Fibroblast of lung (primary cell): ENCODE measurements around the gene SDF2L1. TPM values are rescaled to one million over a fixed set of nuclear protein-coding genes. Genes with fewer than 3 reads are reported as not detected.

ENCODE experiments used
- DNase-seq, 2 donors: peaks; one replicate each; pipeline versions ENCODE4 v3.0.0 to v3.0.0-alpha.2; 2010; ENCODE audit warnings: low read depth in 2 of 2
- H2AFZ ChIP-seq: 2 replicates; pipeline ENCODE4 v1.5.1; 2012; ENCODE audit warnings: low read length, control low read depth, inconsistent platforms
- H3K27ac ChIP-seq: 2 replicates; pipeline ENCODE4 v1.5.1; 2011; ENCODE audit warnings: low read length, control low read depth; ENCODE audit not compliant: insufficient read depth
- H3K27me3 ChIP-seq: 2 replicates; pipeline ENCODE4 v1.5.1; 2011; ENCODE audit warnings: mild to moderate bottlenecking, low read length; ENCODE audit not compliant: control insufficient read depth, insufficient read depth
- H3K36me3 ChIP-seq: 2 replicates; pipeline ENCODE4 v1.5.1; 2011; ENCODE audit warnings: low read length; ENCODE audit not compliant: control insufficient read depth, insufficient read depth
- H3K4me1 ChIP-seq: 2 replicates; pipeline ENCODE4 v1.5.1; 2011; ENCODE audit warnings: low read length; ENCODE audit not compliant: control insufficient read depth, insufficient read depth; ENCODE audit errors: extremely low read depth
- H3K4me2 ChIP-seq: 2 replicates; pipeline ENCODE4 v1.5.1; 2011; ENCODE audit warnings: low read length, control low read depth; ENCODE audit not compliant: insufficient read depth; ENCODE audit errors: extremely low read depth
- H3K4me3 ChIP-seq, 4 experiments: fragments of 200-600 bp in 1 of 4; sonication (generic) in 1 of 4; replicated peaks in 1 of 4; 2 replicates each; pipeline ENCODE4 v1.5.1; 2011 to 2016; ENCODE audit warnings: low read length in 4 of 4, low read depth in 3 of 4, mild to moderate bottlenecking in 3 of 4, control low read depth in 2 of 4, inconsistent platforms in 1 of 4, mixed read lengths in 1 of 4; ENCODE audit not compliant: insufficient read depth in 1 of 4; ENCODE audit errors: control extremely low read depth in 1 of 4
- H3K79me2 ChIP-seq: 2 replicates; pipeline ENCODE4 v1.5.1; 2012; ENCODE audit warnings: mild to moderate bottlenecking, low read length, inconsistent platforms; ENCODE audit not compliant: control insufficient read depth, insufficient read depth
- H3K9ac ChIP-seq: 2 replicates; pipeline ENCODE4 v1.5.1; 2011; ENCODE audit warnings: mild to moderate bottlenecking, low read length, control low read depth; ENCODE audit not compliant: insufficient read depth
- H3K9me3 ChIP-seq: 2 replicates; pipeline ENCODE4 v1.5.1; 2012; ENCODE audit warnings: low read depth, low read length; ENCODE audit not compliant: control insufficient read depth, insufficient read depth
- H4K20me1 ChIP-seq: 2 replicates; pipeline ENCODE4 v1.5.1; 2011; ENCODE audit warnings: low read length; ENCODE audit not compliant: control insufficient read depth, insufficient read depth; ENCODE audit errors: extremely low read depth
- CTCF ChIP-seq, 2 donors: IDR thresholded peaks in 1 of 2; conservative IDR thresholded peaks in 1 of 2; 1 replicate in 1 of 2; 2 replicates in 1 of 2; pipeline ENCODE4 v1.5.1; 2011 to 2012; ENCODE audit warnings: low read length in 2 of 2, control low read depth in 1 of 2, inconsistent platforms in 1 of 2, low read depth in 1 of 2, mild to moderate bottlenecking in 1 of 2
- EZH2 ChIP-seq: IDR thresholded peaks from 2 replicates; pipeline ENCODE4 v1.5.1; 2012; ENCODE audit warnings: low read length, control low read depth, mild to moderate bottlenecking; ENCODE audit errors: missing control alignments
- polyA plus RNA-seq, 2 donors: library from polyadenylated mRNA; depleted of rRNA in 1 of 2; stranded (reverse) in 1 of 2; unstranded in 1 of 2; fragments of >200 nt; gene quantifications; 2 replicates each; pipeline ENCODE4 v1.2.1, GENCODE V29; 2011 to 2012; ENCODE audit warnings: missing spikeins in 1 of 2
- total RNA-seq: library from RNA; depleted of rRNA; stranded (reverse); fragments of >200 nt; gene quantifications from 2 replicates; pipeline ENCODE4 v1.2.1, GENCODE V29; 2014

Gene SDF2L1
- total and polyA plus RNA-seq, 2 donors (not counting 1 experiment from before 2014, with no cell fraction given): 12.0 to 13.2 TPM

DNA sequence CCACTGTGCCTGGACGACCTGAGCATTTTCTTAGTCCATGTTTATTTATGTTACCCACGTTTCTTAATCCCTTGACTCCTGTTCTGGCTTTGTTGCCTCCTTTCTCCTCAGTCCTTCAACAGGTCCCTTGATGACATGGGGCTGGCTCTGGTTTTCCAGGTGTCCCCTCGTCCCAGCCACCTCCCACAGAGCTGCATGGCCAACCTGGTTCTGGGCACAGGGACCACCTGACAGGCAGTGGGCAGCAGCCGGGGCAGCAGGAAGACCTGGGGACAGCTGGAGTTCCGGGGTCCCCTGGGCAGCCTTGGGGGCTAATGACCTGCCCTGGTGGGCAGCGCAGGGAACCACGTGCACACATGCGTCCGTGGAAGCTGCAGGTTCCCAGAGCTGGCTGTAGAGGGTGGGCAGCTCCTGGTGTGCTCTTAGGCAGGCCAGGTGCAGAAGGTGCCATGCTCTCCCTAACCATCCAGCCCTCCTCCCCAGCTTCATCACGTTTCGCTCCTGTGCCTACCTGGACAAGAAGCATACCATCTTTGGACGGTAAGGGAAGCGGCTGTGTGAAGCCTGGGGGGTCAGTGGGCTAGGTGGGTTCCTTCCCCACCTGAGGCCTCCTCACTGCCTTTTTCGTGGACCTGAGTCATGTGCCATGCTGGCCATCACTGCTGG is 51.4 kb downstream of the SDF2L1 start:
- Histone ChIP-seq H3K27ac (no peak overlapping the region), H4K20me1 (no peaks in the 10 kb centered on the region), H3K4me1 (peaks cover 6% of the 10 kb centered on the region), H3K9me3 (no peaks in the 10 kb centered on the region), H3K27me3 (no peaks in the 10 kb centered on the region), H3K36me3 (peaks cover 23% of the 10 kb centered on the region), H3K4me2 (no peak overlapping the region), H3K9ac (no peak overlapping the region), H3K4me3 (no peak overlapping the region), H2AFZ (no peak overlapping the region), H3K79me2 (no peaks in the 10 kb centered on the region)
- TF ChIP-seq EZH2 (no peak), CTCF (conservative IDR thresholded peaks at IDR 0.05 in 1 of 2, IDR thresholded peaks at IDR 0.05 in 1 of 2; ENCODE audit: low read depth in 1 of 2, low read length in 2 of 2) (no peak)
- DNase-seq: no peak

Other genes starting within 250 kb of the SDF2L1 start
- gene HIC2, start 224.9 kb upstream of the SDF2L1 start, total RNA-seq: 1.8 and 2.3 TPM in 2 replicates
- gene HIC2, start 224.9 kb upstream of the SDF2L1 start, polyA plus RNA-seq: 0.70 and 0.78 TPM in 2 replicates
- gene TMEM191C, start 174.9 kb upstream of the SDF2L1 start, total RNA-seq: 0.51 and 2.6 TPM in 2 replicates
- 0.36 and 1.9 TPM in 2 replicates for gene TMEM191C, start 174.9 kb upstream of the SDF2L1 start, polyA plus RNA-seq
- gene RIMBP3C, start 90.8 kb upstream of the SDF2L1 start, total RNA-seq: under 0.01 and 0.50 TPM in 2 replicates
- gene RIMBP3C, start 90.8 kb upstream of the SDF2L1 start, polyA plus RNA-seq: 0.02 and 0.03 TPM in 2 replicates
- gene UBE2L3, start 74.6 kb upstream of the SDF2L1 start, total RNA-seq: 19.8 and 23.8 TPM in 2 replicates
- gene UBE2L3, start 74.6 kb upstream of the SDF2L1 start, polyA plus RNA-seq: 82.4 and 109 TPM in 2 replicates
- 7.4 and 10.4 TPM in 2 replicates for gene YDJC, start 12.3 kb upstream of the SDF2L1 start, total RNA-seq
- gene YDJC, start 12.3 kb upstream of the SDF2L1 start, polyA plus RNA-seq: 4.7 and 5.7 TPM in 2 replicates
- gene CCDC116, start 9.5 kb upstream of the SDF2L1 start, total RNA-seq: under 0.01 and 0.17 TPM in 2 replicates
- gene CCDC116, start 9.5 kb upstream of the SDF2L1 start, polyA plus RNA-seq: 0.03 and 0.06 TPM in 2 replicates
- gene PPIL2, start 23.7 kb downstream of the SDF2L1 start, total RNA-seq: 14.9 and 18.3 TPM in 2 replicates
- gene PPIL2, start 23.7 kb downstream of the SDF2L1 start, polyA plus RNA-seq: 25.5 and 35.3 TPM in 2 replicates
- gene YPEL1, start 93.5 kb downstream of the SDF2L1 start, total RNA-seq: 1.5 and 2.3 TPM in 2 replicates
- gene YPEL1, start 93.5 kb downstream of the SDF2L1 start, polyA plus RNA-seq: 0.36 and 0.51 TPM in 2 replicates
- gene MAPK1, start 225.3 kb downstream of the SDF2L1 start, total RNA-seq: 39.3 and 53.8 TPM in 2 replicates
- gene MAPK1, start 225.3 kb downstream of the SDF2L1 start, polyA plus RNA-seq: 133 and 134 TPM in 2 replicates